MM.1S (cell line): Measurements from ENCODE around the gene SLC2A5.

Experiments used
- DNase-seq: peaks from one replicate; pipeline ENCODE4 v3.0.0-alpha.2; 2015
- H2AFZ ChIP-seq: fragments of 300-600 bp; sonication (generic); 2 replicates; pipeline ENCODE4 v1.6.0; 2016; ENCODE audit warnings: antibody characterized with exemption, low read length
- H3F3A ChIP-seq: fragments of 300-600 bp; sonication (generic); 2 replicates; pipeline ENCODE4 v1.6.1; 2016; ENCODE audit warnings: mild to moderate bottlenecking, antibody characterized with exemption, low read length, moderate library complexity, mixed read lengths; ENCODE audit not compliant: insufficient read depth
- H3K27ac ChIP-seq: fragments of 300-600 bp; sonication (generic); 2 replicates; pipeline ENCODE4 v1.5.1; 2016; ENCODE audit warnings: mild to moderate bottlenecking, low read length
- H3K27me3 ChIP-seq: fragments of 300-600 bp; sonication (generic); replicated peaks from 2 replicates; pipeline ENCODE4 v1.6.0; 2016; ENCODE audit warnings: low read length; ENCODE audit not compliant: insufficient read depth
- H3K36me3 ChIP-seq: fragments of 300-600 bp; sonication (generic); replicated peaks from 2 replicates; pipeline ENCODE4 v1.6.1; 2016; ENCODE audit warnings: mild to moderate bottlenecking, low read length, mixed read lengths; ENCODE audit not compliant: insufficient read depth
- H3K4me1 ChIP-seq: fragments of 300-600 bp; sonication (generic); 2 replicates; pipeline ENCODE4 v1.6.1; 2016; ENCODE audit warnings: low read length, mixed read lengths
- H3K4me2 ChIP-seq: fragments of 300-600 bp; sonication (generic); 2 replicates; pipeline ENCODE4 v1.6.0; 2016; ENCODE audit warnings: low read depth, low read length
- H3K4me3 ChIP-seq: fragments of 300-600 bp; sonication (generic); 2 replicates; pipeline ENCODE4 v1.5.1; 2016; ENCODE audit warnings: low read length, mixed read lengths
- H3K79me2 ChIP-seq: fragments of 300-600 bp; sonication (generic); 2 replicates; pipeline ENCODE4 v1.6.1; 2016; ENCODE audit warnings: mixed run types, low read length, mixed read lengths
- H3K9ac ChIP-seq: fragments of 300-600 bp; sonication (generic); 2 replicates; pipeline ENCODE4 v1.6.1; 2016; ENCODE audit warnings: low read length, mixed read lengths
- H3K9me2 ChIP-seq: fragments of 300-600 bp; sonication (generic); replicated peaks from 2 replicates; pipeline ENCODE4 v1.6.1; 2016; ENCODE audit warnings: mild to moderate bottlenecking, low read length, mixed read lengths; ENCODE audit not compliant: insufficient read depth
- H3K9me3 ChIP-seq: fragments of 300-600 bp; sonication (generic); replicated peaks from 2 replicates; pipeline ENCODE4 v1.6.1; 2016; ENCODE audit warnings: mild to moderate bottlenecking, low read length, mixed read lengths; ENCODE audit not compliant: insufficient read depth
- H4K20me1 ChIP-seq: fragments of 300-600 bp; sonication (generic); 2 replicates; pipeline ENCODE4 v1.6.1; 2016; ENCODE audit warnings: mild to moderate bottlenecking, low read length, moderate library complexity, mixed read lengths; ENCODE audit not compliant: insufficient read depth
- EZH2 ChIP-seq: fragments of 300-600 bp; sonication (generic); optimal IDR thresholded peaks from 2 replicates; pipeline ENCODE3; 2017; ENCODE audit warnings: low read depth, mild to moderate bottlenecking, antibody characterized with exemption, low read length, mixed read lengths
- EZH2phosphoT487 ChIP-seq: fragments of 300-600 bp; sonication (generic); IDR thresholded peaks from 2 replicates; pipeline ENCODE4 v1.6.1; 2018; ENCODE audit warnings: antibody characterized with exemption, low read length
- TF ChIP-seq, protein P1 (sequence below): fragments of 300-600 bp; sonication (generic); IDR thresholded peaks from 2 replicates; pipeline ENCODE4 v1.5.1; 2016; ENCODE audit warnings: antibody characterized with exemption, low read length, mixed read lengths

Gene SLC2A5

GRCh38 chr1:9048551-9048950 lies 20.9 kb downstream of the SLC2A5 start:
- Histone ChIP-seq H3K9ac (no peak overlapping the region), H4K20me1 (no peaks in the 10 kb centered on the region), H2AFZ (no peak overlapping the region), H3K4me1 (peaks cover 11% of the 10 kb centered on the region), H3K27ac (no peak overlapping the region), H3K9me3 (no peaks in the 10 kb centered on the region), H3K4me3 (no peak overlapping the region), H3K79me2 (no peaks in the 10 kb centered on the region), H3K9me2 (no peaks in the 10 kb centered on the region), H3K27me3 (no peaks in the 10 kb centered on the region), H3F3A (peaks cover 5% of the 10 kb centered on the region; the same call in 1 of the 2 replicates), H3K36me3 (no peaks in the 10 kb centered on the region), H3K4me2 (no peak overlapping the region)
- TF ChIP-seq, protein P1, sequence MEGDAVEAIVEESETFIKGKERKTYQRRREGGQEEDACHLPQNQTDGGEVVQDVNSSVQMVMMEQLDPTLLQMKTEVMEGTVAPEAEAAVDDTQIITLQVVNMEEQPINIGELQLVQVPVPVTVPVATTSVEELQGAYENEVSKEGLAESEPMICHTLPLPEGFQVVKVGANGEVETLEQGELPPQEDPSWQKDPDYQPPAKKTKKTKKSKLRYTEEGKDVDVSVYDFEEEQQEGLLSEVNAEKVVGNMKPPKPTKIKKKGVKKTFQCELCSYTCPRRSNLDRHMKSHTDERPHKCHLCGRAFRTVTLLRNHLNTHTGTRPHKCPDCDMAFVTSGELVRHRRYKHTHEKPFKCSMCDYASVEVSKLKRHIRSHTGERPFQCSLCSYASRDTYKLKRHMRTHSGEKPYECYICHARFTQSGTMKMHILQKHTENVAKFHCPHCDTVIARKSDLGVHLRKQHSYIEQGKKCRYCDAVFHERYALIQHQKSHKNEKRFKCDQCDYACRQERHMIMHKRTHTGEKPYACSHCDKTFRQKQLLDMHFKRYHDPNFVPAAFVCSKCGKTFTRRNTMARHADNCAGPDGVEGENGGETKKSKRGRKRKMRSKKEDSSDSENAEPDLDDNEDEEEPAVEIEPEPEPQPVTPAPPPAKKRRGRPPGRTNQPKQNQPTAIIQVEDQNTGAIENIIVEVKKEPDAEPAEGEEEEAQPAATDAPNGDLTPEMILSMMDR, result no peak
- no peak for DNase-seq

- no peak overlapping the region for H3K4me3 ChIP-seq
- H3K27me3 ChIP-seq, result no peaks in the 10 kb centered on the region
- H3K79me2 ChIP-seq, result no peaks in the 10 kb centered on the region
- no peaks in the 10 kb centered on the region for H4K20me1 ChIP-seq
- peaks cover 11% of the 10 kb centered on the region for H3K4me1 ChIP-seq
- DNase-seq, result peak; percentile 73
- H3K9ac ChIP-seq, result peak overlapping the region; percentile 7; the same call in 1 of the 2 replicates
- no peak overlapping the region for H3K4me2 ChIP-seq
- no peaks in the 10 kb centered on the region for H3K9me2 ChIP-seq
- peak overlapping the region; percentile 45; the same call in 1 of the 2 replicates for H3K27ac ChIP-seq
- H2AFZ ChIP-seq, result no peak overlapping the region
- TF ChIP-seq EZH2, result no peak
- TF ChIP-seq, protein P1, result no peak
- no peak for TF ChIP-seq EZH2phosphoT487
- no peaks in the 10 kb centered on the region for H3K9me3 ChIP-seq
- H3K36me3 ChIP-seq, result no peaks in the 10 kb centered on the region
- peaks cover 5% of the 10 kb centered on the region; the same call in 1 of the 2 replicates for H3F3A ChIP-seq
Observed at GRCh38 chr1:9047019-9047418, 22.4 kb downstream of the SLC2A5 start.

DNA sequence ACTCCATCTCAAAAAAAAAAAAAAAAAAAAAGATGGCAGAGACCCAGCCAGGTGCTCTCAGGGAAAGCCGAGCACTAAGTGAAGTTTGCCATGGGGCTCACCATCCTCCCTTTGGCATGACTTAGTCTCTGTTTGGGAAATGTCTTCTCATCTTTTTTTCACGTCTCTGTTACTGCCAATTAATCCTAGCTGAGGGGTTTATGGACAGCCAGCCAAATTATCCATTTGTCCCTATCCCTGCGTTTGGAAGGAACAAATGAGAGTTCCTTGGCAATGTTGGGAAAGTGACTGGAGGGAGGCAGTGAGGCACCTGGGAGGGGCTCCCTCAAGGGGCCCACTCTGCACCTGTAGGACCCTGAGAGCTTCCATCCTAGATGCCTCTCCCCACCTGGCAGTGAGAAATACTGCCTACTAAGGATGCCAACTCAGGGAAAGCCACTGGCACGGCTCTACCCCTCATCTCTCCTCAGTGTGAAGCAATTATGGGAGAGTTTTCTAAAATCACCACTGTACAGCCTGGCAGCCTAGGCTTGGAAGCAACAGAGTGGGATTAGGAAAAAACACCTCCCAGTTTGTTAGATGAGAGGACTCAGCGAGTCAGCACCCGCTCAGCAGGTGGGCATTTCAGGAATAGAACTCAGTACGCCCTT lies 23.4 kb downstream of the SLC2A5 start:
- Histone ChIP-seq H3F3A (peaks cover 5% of the 10 kb centered on the region; the same call in 1 of the 2 replicates), H2AFZ (no peak overlapping the region), H3K4me3 (no peak overlapping the region), H3K27me3 (no peaks in the 10 kb centered on the region), H3K9me2 (no peaks in the 10 kb centered on the region), H3K36me3 (no peaks in the 10 kb centered on the region), H3K79me2 (no peaks in the 10 kb centered on the region), H3K27ac (no peak overlapping the region), H3K4me2 (no peak overlapping the region), H3K4me1 (peaks cover 11% of the 10 kb centered on the region), H4K20me1 (no peaks in the 10 kb centered on the region), H3K9ac (no peak overlapping the region), H3K9me3 (no peaks in the 10 kb centered on the region)
- DNase-seq, result no peak
- TF ChIP-seq, protein P1, result no peak
- no peak for TF ChIP-seq EZH2phosphoT487
- no peak for TF ChIP-seq EZH2
